GM19438 (cell line): Measurements from ENCODE around the gene TNFAIP3.
"Not testable (repeated sequence)": the region's sequence is repeated elsewhere in the genome, so short reads cannot be mapped to it uniquely, and the experiment has no call there.

Experiments used
- ATAC-seq: cut with Tn5 transposase; IDR thresholded peaks from one replicate; pipeline ENCODE4 v1.9.1; 2021; ENCODE audit warnings: low read depth; ENCODE audit not compliant: unreplicated experiment

The TNFAIP3 gene

DNA sequence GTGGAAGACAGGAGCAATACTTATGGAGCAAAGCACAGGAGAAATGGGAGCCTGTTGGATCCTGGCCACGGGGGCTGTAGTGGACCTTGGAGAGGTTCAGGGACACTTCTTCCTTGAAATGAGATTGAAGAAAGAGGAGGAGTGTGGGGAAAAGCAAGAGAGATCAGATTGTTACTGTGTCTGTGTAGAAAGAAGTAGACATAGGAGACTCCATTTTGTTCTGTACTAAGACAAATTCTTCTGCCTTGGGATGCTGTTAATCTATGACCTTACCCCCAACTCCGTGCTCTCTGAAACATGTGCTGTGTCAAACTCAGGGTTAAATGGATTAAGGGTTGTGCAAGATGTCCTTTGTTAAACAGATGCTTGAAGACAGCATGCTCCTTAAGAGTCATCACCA lies 22.7 kb upstream of the TNFAIP3 start:
- ATAC-seq = not testable (repeated sequence)

- not testable (repeated sequence) for ATAC-seq
These were observed 22.3 kb upstream of the TNFAIP3 start for GRCh38 chr6:137844773-137845172.

DNA sequence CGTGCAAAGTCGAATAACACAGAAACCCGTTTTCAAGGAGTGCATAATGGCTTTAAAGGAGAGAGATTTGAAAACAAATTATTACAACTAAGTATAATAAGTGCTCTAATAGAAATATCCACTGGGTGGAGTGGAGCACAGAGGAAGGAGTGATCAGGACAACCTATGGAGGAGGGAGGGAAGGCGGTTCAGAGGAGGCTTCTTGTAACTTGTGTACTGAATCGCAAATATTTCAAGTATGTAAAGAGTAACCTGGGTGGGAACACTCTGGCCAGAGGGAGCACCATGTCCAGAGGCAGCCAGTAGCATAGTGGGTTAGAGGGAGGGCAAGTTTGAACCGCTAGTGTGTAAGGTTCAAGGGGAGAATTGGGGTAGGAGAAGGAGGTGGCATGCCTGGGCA lies 21.6 kb upstream of the TNFAIP3 start:
- ATAC-seq = no peak

GRCh38 chr6:137846274-137846673 lies 20.8 kb upstream of the TNFAIP3 start:
- no peak for ATAC-seq

DNA sequence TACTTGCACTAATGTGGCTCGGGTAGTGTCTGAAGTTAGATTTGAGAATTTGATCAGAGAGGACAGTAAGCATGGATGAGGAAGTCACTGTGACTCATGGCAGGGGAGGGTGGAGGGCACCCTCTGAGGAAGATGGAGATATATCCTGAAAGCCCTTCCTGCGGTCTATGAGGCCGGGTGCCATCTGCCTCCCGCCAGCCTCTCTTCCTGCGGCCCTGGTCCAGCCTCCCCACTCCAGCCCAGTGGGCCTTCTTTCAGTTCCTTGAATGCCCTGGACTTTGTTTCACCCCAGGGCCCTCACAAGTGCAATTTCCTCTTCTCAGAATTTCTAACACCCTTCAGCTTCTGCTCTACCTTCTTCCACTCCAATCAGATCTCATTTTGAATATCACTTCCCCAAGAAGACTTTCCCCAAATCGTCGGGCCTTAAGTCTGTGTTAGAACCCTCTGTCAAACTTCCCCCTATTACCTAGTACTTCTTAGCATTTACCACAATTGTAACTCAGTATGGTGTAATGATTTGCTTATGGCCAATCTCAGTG lies 20.2 kb upstream of the TNFAIP3 start:
- no peak for ATAC-seq

GRCh38 chr6:137847748-137848147 lies 19.3 kb upstream of the TNFAIP3 start:
- ATAC-seq = no peak

- no peak for ATAC-seq
These were observed 18.4 kb upstream of the TNFAIP3 start for GRCh38 chr6:137848672-137849071.

- ATAC-seq = no peak
These were observed 17.7 kb upstream of the TNFAIP3 start for GRCh38 chr6:137849181-137849980.

- ATAC-seq = no peak
These were observed 16.9 kb upstream of the TNFAIP3 start for GRCh38 chr6:137849981-137850714.

- ATAC-seq = no peak
These were observed 16.1 kb upstream of the TNFAIP3 start for GRCh38 chr6:137850816-137851602.

DNA sequence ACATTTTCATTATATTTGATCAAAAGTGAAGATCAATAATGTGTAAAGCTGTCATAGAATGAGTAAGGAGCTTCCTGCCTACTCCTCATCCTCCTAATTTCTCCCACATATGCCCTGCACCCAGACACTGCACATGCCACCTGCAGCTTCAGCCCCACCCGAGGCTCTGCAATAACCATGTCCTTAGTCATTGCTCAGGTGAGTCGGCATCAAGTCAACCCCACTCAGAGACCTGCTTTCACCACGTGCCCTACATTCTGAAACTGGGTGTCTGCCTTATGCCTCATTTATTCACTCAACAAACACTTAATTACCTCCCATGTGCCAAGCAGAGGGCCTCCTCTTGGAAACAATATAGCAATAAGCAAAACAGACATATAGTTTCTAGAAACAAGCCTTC lies 15.4 kb upstream of the TNFAIP3 start:
- no peak for ATAC-seq

- ATAC-seq = no peak
These were observed 14.7 kb upstream of the TNFAIP3 start for GRCh38 chr6:137852346-137852745.

DNA sequence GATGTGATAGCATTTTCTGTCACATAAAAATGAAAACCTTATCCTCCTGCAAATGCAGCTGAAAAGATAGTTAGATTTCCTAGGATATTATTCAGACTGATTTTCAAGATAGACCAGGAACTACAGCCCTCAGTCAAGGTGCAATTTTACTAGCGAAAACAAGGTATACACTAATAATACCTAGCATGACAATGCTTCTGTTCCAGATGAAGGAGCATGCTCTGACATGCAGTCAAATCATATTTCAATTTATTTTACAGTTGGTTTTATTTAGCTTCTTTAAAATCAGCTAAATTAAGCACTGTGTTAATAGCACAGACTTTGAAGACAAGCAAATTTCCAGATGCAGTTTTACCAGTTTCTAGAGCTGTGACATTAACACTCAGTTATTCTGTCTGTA lies 14.2 kb upstream of the TNFAIP3 start:
- no peak for ATAC-seq

DNA sequence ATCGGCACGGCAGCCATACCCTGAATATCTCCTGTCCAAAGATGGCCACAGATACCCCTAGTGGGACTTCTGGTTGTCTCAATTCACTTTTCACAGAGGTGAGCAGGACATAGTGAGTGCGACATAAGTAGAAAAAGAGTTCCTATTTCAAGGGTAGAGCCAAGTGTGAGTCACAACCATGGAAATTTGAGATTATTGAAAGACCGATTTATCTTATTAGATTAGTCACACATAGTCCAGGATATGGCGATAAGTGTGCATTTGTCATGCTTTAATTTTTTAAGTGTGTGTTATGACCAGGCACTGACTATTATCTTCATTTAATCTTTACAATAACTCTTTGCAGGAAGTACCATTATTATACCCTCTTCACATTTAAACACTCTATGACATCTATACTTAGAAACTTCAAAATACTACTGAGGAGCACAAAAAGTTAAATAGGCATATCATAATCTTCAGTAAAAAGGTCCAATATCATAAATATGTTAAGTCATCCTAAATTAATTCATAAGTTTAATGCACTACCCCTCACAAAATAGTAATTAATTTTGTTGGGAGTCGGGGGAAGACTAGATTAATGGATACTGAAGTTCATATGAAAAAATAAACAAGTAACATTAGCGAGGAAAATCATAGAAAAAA lies 13.4 kb upstream of the TNFAIP3 start:
- no peak for ATAC-seq

DNA sequence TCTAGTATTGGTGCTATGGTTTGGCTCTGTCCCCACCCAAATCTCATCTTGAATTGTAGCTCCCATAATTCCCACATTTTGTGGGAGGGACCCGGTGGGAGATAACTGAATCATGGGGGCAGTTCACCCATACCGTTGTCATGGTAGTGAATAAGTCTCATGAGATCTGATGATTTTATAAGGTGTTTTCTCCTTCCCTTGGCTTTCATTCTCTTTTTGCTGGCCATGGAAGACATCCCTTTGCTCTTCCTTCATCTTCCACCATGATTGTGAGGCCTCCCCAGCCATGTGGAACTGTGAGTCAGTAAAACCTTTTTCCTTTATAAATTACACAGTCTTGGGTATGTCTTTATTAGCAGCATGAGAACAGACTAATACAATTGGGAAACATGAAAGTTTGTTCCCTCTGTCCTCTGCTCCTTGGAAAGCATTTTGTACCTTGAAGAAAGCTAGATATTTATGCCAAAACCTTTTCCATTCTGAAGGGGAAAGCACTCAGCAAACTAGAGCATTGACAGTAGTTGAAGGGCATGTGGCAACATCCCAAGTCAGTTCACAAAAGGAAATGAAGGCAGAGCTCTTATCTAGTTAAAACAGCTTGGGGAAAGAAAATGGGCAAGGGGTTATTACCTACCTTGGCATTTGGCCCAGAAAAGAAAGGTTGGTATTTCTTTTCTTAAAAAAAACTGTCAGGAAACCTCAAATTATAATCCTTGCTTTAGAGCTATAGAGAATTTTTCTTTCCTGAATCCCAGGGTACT lies 10.7 kb upstream of the TNFAIP3 start:
- no peak for ATAC-seq

- no peak for ATAC-seq
These were observed 8.0 kb upstream of the TNFAIP3 start for GRCh38 chr6:137859025-137859424.

DNA sequence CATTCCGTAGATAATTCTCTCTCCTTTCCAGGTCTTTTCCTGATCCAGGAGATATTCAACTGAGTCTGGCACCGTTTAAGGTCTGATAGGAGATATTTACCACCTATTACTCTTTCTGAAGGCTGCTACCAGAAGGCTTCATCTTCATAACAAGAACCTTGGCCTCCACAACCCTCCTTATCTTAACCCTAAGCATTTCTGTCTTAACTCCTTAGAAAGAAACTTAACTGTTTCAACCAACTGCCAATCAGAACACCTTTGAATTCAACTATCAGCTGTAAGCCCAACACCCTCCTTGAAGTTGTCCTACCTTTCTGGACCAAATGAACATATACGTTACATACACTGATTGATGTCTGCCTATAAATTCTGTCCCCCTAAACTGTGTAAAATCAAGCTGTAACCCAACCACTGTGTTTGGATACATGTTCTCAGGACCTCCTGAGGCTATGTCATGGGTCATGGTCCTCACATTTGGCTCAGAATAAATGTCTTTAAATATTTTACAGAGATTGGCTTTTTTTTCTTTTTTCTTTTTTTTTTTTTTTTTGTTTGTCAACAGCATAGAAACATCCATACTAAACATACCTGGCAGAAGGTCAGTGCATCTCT lies 6.6 kb upstream of the TNFAIP3 start:
- ATAC-seq = no peak

DNA sequence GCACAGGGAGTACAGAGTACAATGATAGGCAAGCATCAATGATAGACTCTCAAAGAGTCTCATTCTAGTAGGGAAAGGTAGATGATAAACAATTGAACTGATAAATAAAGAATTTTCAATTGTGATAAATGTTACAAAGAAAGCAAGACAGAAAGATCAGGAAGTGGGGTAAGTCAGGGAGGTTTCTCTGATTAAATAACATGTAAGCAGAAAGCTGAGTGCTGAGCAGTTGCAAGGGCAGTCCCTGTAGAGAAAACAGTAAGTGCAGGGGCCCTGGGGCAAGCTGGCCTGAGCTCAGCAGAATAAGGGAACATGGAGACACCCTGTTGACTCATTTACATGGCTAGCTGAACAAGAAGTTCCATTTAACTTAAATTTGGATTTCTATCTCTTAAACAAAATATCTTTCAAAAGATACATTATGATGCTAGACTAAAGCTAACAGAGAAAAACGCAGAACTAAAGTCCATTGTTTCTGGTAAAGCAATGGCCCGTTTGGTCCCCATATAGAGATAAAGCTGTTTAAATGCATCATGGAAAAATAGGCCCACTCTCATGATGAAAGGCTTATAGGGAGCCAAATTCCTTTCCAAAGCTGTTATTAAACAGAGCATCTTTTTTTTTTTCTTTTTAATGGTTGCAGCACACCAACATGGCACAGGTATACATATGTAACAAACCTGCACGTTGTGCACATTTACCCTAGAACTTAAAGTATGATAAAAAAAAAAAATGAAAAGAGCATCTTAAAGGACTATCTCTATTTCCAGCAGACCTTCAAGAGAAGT lies 5.3 kb upstream of the TNFAIP3 start:
- no peak for ATAC-seq
